ENCODE results near the gene PNN.
"Not testable (repeated sequence)": the region's sequence is repeated elsewhere in the genome, so short reads cannot be mapped to it uniquely, and the experiment has no call there.

The PNN gene

GRCh38 chr14:39181693-39182047 is 6.6 kb downstream of the PNN start:
- DNase-seq = no peak

DNA sequence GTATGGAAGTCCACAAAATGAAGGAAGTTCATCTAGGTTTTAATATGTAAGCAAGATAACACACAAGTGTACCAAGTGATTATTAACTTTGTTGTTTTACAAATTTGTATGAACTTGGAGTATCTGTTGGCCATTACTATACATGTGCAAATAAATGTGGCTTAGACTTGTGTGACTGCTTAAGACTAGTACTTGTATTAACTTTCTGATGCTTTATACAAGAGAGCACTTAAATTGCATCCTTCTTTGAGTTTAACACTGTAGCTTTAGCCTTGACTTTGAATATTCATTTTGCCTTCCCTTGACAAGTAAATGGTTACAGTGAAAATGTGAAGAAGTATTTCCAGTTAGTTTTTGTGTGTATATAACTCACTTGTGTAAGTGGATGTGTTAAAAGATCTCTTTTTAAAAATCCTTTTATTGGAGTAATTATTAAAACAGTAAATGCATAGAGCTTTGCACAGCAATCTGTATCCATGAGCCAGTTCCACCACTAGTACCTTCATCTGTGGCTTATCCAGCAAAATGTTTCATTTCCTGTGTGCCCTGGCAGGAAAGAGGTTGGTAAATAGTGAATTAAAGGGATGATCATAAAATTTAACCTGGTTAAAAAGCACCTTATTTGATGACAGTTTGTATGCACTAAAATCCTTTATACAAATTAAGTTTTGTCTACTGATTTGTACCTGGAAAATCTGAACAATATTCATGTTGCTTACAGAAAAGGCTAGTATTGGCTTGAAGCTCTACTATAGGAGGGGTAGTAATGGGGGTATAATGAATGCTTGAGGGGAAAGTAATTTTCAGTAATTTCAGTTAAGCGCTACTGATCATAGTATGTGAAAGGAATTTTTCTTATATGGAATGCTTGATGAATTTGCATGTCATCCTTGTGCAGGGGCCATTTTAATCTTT is 8.0 kb downstream of the PNN start:
- no peak for DNase-seq

DNA sequence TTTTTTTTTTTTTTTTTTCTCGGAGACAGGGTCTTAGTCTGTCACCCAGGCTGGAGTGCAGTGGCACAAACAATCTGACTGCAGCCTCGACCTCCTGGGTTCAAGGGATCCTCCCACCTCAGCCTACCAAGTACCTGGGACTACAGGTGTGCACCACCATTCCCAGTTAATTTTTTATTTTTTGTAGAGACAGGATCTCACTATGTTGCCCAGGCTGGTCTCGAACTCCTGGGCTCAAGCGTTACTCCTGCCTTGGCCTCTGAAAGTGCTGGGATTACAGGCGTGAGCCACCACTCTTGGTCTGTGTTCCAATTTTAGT is 8.6 kb downstream of the PNN start:
- DNase-seq = not testable (repeated sequence)

DNA sequence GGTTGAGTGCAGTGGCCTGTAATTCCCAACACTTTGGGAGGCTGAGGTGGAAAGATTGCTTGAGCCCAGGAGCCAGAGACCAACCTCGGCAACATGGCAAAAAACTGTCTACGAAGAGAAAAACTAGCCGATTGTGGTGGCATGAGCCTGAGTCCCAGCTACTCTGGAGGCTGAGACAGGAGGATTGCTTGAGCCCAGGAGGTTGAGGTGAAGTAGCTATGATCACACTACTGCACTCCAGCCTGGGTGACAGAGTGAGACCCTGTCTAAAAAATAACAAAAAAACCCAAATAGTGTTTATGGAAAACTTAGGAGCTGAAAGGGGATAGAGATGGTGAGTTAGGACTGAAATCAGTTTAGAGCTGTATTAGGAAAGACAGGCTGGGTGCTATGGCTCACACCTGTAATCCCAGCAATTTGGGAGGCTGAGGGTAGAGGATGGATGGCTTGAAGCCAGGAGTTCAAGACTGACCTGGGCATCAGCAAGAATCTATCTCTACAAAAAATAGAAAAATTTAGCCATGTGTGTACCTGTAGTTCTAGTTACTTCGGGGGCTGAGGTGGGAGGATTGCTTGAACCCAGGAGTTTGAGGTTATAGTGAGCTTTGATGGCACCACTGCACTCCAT is 9.7 kb downstream of the PNN start:
- DNase-seq = no peak

DNA sequence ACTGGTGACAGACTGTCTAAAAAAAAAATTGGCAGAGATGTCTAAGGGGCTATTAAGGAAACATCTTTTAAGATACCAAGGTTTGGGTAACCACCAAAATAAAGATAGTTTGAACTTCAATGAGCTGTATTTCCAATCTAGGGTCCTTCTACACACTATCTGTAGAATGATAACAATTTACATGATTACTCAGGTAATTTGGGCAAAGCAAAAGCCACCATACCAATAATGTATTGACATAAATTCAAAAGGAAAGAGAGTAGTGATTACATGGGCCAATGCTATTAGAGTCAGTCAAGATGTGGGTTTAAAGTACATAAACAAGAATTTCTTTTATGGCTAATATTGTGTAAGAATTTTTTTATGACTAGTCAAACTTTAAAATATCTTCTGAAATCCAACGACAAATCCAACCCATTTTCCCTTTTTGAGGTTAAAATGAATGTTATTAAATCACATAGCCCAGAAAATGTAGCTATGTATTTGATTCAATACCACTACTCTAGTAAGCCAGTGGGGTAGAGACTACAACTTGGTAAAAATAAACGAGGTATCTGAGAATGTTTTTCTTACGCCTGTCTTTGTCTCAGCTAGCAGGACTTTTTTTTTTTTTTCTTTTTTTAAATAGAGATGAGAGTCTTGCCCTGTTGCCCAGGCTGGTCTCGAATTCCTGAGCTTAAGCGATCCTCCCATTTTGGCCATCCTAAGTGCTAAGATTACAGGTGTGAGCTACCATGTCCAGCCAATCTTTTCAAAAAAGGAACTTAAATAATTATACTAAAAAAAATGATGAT is 10.4 kb downstream of the PNN start:
- DNase-seq = no peak

- DNase-seq = no peak
These were observed 12.0 kb downstream of the PNN start for GRCh38 chr14:39186941-39187525.

DNA sequence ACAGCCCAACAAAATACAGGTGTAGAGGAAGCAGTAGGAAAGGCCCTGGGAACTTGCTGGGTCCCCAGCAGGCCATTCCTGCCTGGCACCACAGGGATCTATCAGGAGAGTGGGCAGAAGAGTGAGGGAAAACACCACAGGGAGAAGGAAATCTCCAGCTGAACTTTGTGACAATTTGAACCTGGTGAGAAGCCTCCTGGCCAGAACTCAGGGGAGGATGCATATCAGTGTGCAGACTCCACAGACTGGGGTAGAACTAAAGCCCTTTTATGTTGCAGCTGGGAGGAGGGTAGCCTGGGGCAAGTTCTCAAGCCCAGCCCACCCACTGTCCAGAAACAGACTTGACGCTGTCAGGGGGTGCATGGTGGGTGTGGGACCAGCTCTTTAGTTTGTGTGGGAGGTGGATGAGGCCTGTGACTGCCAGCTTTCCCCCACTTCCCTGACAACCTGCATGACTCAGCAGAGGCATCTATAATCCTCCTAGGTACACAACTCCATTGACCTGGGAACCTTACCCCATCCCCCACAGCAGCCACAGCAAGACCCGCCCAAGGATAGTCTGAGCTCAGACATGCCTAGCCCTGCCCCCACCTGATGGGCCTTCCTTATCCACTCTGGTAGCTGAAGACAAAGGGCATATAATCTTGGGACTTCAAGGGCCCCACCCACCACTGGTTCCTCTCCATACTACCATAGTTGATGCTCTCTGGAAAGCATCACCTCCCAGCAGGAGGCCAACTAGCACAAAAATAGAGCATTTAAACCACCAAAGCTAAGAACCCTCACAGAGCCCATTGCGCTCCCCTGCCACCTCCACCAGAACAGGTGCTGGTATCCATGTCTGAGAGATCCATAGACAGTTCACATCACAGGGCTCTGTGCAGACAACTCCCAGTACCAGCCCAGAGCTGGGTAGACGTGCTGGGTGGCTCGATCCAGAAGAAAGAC is 28.9 kb downstream of the PNN start:
- no peak for DNase-seq

- DNase-seq = not testable (repeated sequence)
These were observed 32.4 kb downstream of the PNN start for GRCh38 chr14:39207430-39207829.

DNA sequence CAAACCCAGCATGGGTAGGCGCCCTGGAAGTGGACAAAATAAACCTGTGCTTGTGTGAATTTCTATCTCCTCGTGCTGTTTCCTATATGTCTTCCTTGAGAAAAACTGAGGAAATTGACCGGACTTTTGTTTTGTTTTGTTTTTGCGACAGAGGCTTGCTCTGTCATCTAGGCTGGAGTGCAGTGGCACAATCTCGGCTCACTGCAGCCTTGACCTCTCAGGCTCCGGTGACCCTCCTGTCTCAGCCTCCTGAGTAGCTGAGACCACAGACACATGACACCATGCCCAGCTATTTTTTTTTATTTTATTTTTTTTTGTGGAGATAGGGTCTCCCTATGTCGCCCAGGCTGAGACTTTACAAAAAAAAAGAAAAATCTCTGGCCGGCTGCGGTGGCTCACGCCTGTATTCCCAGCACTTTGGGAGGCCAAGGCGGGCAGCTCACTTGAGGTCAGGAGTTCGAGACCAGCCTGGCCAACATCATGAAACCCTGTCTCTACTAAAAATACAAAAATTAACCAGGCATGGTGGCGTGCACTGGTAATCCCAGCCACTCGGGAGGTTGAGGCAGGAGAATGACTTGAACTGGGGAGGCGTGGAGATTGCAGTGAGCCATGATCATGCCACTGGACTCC is 36.2 kb downstream of the PNN start:
- DNase-seq = no peak

- DNase-seq = no peak
These were observed 37.0 kb downstream of the PNN start for GRCh38 chr14:39212034-39212433.

- no peak for DNase-seq
These were observed 37.6 kb downstream of the PNN start for GRCh38 chr14:39212693-39213092.

GRCh38 chr14:39217214-39217879 is 42.3 kb downstream of the PNN start:
- no peak for DNase-seq

- DNase-seq = no peak
These were observed 43.2 kb downstream of the PNN start for GRCh38 chr14:39218171-39218769.

DNA sequence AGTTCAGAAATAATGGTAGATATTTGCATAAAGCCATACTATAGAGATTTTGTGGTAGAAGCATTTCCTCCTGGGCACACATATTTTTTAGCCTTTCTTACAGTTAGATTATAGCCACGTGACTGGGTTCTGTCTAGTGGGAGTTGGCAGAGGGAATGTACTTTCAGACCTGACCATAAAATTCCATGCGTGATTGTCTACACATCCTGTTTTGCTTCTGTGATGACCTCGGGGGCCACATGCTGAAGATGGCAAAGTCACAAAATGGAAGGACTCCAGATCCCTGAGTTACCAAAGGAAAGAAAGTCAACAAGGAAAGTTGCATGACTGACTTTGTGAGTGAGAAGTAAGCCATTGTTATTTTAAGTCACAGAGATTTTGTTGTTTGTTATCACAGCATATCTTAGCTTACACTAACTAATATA is 44.0 kb downstream of the PNN start:
- no peak for DNase-seq

DNA sequence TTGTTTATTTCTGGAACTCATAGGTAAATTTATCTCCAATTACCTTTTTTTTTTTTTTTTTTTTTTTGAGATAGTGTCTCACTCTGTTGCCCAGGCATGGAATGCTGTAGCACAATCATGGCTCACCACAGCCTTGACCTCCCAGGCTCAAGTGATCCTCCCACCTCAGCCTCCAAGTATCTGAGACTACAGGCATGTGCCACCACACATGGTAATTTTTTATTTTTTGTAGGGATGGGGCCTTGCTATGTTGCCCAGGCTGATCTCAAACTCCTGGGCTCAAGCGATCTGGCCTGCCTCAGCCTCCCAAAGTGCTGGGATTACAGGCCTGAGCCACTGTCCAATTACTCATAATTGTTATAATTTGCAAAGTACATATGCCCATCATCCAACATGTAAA is 45.4 kb downstream of the PNN start:
- DNase-seq = not testable (repeated sequence)

- no peak for DNase-seq
These were observed 53.0 kb downstream of the PNN start for GRCh38 chr14:39228044-39228443.

- DNase-seq = no peak
These were observed 53.6 kb downstream of the PNN start for GRCh38 chr14:39228509-39229221.

DNA sequence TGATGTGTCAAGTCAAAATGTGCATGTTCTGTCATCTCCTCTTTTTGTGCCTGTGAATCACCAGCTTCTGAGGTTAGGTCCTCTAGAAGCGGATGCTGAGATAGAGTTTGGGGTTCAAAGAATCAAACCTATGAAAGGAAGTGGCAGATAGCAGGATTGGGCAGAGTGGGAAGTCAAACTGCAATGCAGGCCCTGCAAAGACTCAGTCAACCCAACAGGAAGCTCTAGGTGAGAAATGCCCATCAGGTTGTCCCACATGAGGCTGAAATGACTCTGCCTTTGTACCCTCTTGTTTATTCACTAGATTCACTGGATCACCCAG is 54.1 kb downstream of the PNN start:
- no peak for DNase-seq

DNA sequence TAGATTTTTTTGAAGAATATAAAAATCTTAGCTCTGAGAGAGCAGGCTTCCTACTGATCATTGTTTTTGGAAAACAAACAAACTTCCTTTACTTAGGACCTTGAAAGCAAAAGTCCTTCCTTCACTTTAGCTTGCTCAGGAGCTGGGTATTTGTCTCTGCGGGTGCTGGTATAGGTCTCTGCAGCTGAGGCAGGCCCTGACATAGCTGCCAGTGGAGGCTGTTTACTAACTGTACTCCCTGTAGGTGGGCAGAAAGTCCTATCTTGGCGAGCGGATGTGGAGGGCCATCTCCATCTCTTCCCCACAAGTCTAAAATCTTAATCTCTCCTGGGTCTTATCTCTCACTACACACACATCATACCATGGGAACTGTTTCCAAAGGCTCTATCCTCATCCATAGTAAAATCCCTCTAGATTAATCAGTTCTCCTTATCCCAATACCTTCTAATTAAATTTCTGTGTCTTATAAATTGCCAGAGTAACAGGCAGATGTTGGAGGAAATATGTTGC is 54.6 kb downstream of the PNN start:
- no peak for DNase-seq

DNA sequence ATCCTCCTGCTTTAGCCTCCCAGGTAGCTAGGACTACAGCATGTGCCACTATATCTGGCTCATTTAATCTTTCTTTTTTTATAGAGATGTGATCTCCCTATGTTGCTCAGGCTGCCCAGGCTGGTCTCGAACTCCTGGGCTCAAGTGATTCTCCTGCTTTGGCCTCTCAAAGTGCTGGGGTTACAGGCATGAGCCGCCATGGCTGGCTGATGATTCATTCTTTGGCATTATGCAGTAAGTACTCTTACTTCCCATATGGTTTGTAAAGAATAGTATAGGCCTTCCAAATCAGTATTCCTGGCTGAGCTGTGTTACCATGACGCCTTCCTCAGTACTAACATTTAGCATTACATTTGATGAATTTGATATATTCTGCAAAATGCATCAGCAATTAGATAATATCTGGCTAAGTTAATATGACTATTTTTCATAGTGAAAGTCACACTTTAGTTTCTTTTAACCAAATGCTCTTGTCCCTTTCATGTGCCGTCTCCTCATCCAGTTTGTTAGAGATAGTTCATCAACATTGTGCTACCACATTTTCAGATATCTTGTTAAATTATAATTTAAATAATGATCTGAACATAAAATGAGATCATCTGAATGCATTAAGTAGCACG is 55.5 kb downstream of the PNN start:
- no peak for DNase-seq

Measured in DMS 273 treated with DMSO at 0.1 percent for 48 hours (cell line).